H9 (cell line): ENCODE results near the gene HSPB2. TPM values are rescaled to one million over a fixed set of nuclear protein-coding genes. Genes with fewer than 3 reads are reported as not detected.

Experiments used
- DNase-seq: peaks from one replicate; pipeline ENCODE4 v3.0.0-alpha.2; 2017
- H2AFZ ChIP-seq: one replicate; pipeline ENCODE4 v1.6.1; 2013; ENCODE audit warnings: mild to moderate bottlenecking, low read length, control low read depth, moderate library complexity
- H2AK5ac ChIP-seq: 2 replicates; pipeline ENCODE4 v1.6.1; 2013; ENCODE audit warnings: low read length, control low read depth, mixed read lengths; ENCODE audit not compliant: insufficient read length
- H2BK120ac ChIP-seq: one replicate; pipeline ENCODE4 v1.6.1; 2013; ENCODE audit warnings: low read depth, mild to moderate bottlenecking, low read length, control low read depth, inconsistent platforms; ENCODE audit not compliant: poor library complexity, severe bottlenecking
- H2BK12ac ChIP-seq: 2 replicates; pipeline ENCODE4 v1.6.1; 2013; ENCODE audit warnings: low read length, control low read depth, mixed read lengths, low read depth; ENCODE audit not compliant: insufficient read length
- H2BK15ac ChIP-seq: 2 replicates; pipeline ENCODE4 v1.6.1; 2013; ENCODE audit warnings: low read depth, low read length, control low read depth
- H2BK20ac ChIP-seq: one replicate; pipeline ENCODE4 v1.6.1; 2013; ENCODE audit warnings: low read depth, mild to moderate bottlenecking, low read length, control low read depth, inconsistent platforms; ENCODE audit not compliant: poor library complexity, severe bottlenecking
- H2BK5ac ChIP-seq: 2 replicates; pipeline ENCODE4 v1.6.1; 2013; ENCODE audit warnings: low read length, control low read depth, mixed read lengths; ENCODE audit not compliant: insufficient read length
- H3K14ac ChIP-seq: 2 replicates; pipeline ENCODE4 v1.6.1; 2013; ENCODE audit warnings: low read length, control low read depth; ENCODE audit not compliant: insufficient read depth
- H3K18ac ChIP-seq: 2 replicates; pipeline ENCODE4 v1.6.1; 2013; ENCODE audit warnings: low read depth, mild to moderate bottlenecking, mixed read lengths, low read length, control low read depth; ENCODE audit not compliant: insufficient read length
- H3K23ac ChIP-seq: 2 replicates; pipeline ENCODE4 v1.6.1; 2013; ENCODE audit warnings: low read length, control low read depth, mixed read lengths, low read depth; ENCODE audit not compliant: insufficient read length
- H3K23me2 ChIP-seq: 2 replicates; pipeline ENCODE4 v1.6.1; 2013; ENCODE audit warnings: low read depth, mild to moderate bottlenecking, mixed read lengths, low read length, control low read depth; ENCODE audit not compliant: insufficient read length, poor library complexity, severe bottlenecking
- H3K27ac ChIP-seq: 2 replicates; pipeline ENCODE4 v1.5.1; 2013; ENCODE audit warnings: low read length, control low read depth, mixed read lengths, low read depth; ENCODE audit not compliant: insufficient read length
- H3K27me3 ChIP-seq: 2 replicates; pipeline ENCODE4 v1.6.1; 2013; ENCODE audit warnings: low read length, control low read depth, inconsistent platforms; ENCODE audit not compliant: insufficient read depth
- H3K4ac ChIP-seq: 2 replicates; pipeline ENCODE4 v1.6.1; 2013; ENCODE audit warnings: low read depth, mild to moderate bottlenecking, control low read depth, inconsistent platforms, low read length, moderate library complexity
- H3K4me1 ChIP-seq: 2 replicates; pipeline ENCODE4 v1.6.1; 2013; ENCODE audit warnings: low read length, control low read depth, inconsistent platforms; ENCODE audit not compliant: insufficient read depth
- H3K4me2 ChIP-seq: 2 replicates; pipeline ENCODE4 v1.6.1; 2013; ENCODE audit warnings: low read length, control low read depth, mixed read lengths; ENCODE audit not compliant: insufficient read length, insufficient read depth
- H3K56ac ChIP-seq: 2 replicates; pipeline ENCODE4 v1.6.1; 2013; ENCODE audit warnings: low read depth, mild to moderate bottlenecking, mixed read lengths, low read length, control low read depth; ENCODE audit not compliant: insufficient read length
- H3K79me1 ChIP-seq: 2 replicates; pipeline ENCODE4 v1.6.1; 2013; ENCODE audit warnings: low read depth, mild to moderate bottlenecking, moderate library complexity, low read length, control low read depth, inconsistent platforms; ENCODE audit not compliant: insufficient read depth, poor library complexity, severe bottlenecking
- H3K79me2 ChIP-seq: 2 replicates; pipeline ENCODE4 v1.6.1; 2013; ENCODE audit warnings: low read length, control low read depth, inconsistent platforms; ENCODE audit not compliant: insufficient read depth
- H3K9ac ChIP-seq: 2 replicates; pipeline ENCODE4 v1.6.1; 2013; ENCODE audit warnings: low read length, control low read depth, mixed read lengths; ENCODE audit not compliant: insufficient read length; ENCODE audit errors: extremely low read depth
- H3K9me3 ChIP-seq: one replicate; pipeline ENCODE4 v1.6.1; 2013; ENCODE audit warnings: low read depth, low read length, inconsistent platforms; ENCODE audit not compliant: control insufficient read depth
- H3T11ph ChIP-seq: one replicate; pipeline ENCODE4 v1.6.1; 2013; ENCODE audit warnings: mild to moderate bottlenecking, low read length, control low read depth, inconsistent platforms
- H4K20me1 ChIP-seq: one replicate; pipeline ENCODE4 v1.6.1; 2013; ENCODE audit not compliant: control insufficient read depth, insufficient read length, insufficient read depth
- H4K5ac ChIP-seq: 2 replicates; pipeline ENCODE4 v1.6.1; 2013; ENCODE audit warnings: low read depth, mild to moderate bottlenecking, mixed read lengths, low read length, control low read depth; ENCODE audit not compliant: insufficient read length
- H4K8ac ChIP-seq: replicated peaks from 2 replicates; pipeline ENCODE4 v1.6.1; 2013; ENCODE audit warnings: low read length, control low read depth, mixed read lengths, low read depth; ENCODE audit not compliant: insufficient read length
- H4K91ac ChIP-seq: 2 replicates; pipeline ENCODE4 v1.6.1; 2013; ENCODE audit warnings: low read depth, mild to moderate bottlenecking, moderate library complexity, mixed read lengths, low read length, control low read depth; ENCODE audit not compliant: insufficient read length
- H3K27ac Mint-ChIP-seq, 3 experiments: 2 replicates in 2 of 3; 3 replicates in 1 of 3; pipeline ENCODE4 v1.8.0; 2020 to 2021; ENCODE audit warnings: mixed read lengths in 3 of 3, mild to moderate bottlenecking in 1 of 3, moderate library complexity in 1 of 3
- H3K27me3 Mint-ChIP-seq: 2 replicates; pipeline ENCODE4 v1.8.0; 2021; ENCODE audit warnings: low read depth, mild to moderate bottlenecking, moderate library complexity, mixed read lengths
- H3K36me3 Mint-ChIP-seq, 3 experiments: 2 replicates in 2 of 3; 3 replicates in 1 of 3; pipeline ENCODE4 v1.8.0; 2020 to 2021; ENCODE audit warnings: low read depth in 3 of 3, mixed read lengths in 3 of 3; ENCODE audit not compliant: insufficient read depth in 1 of 3
- H3K4me1 Mint-ChIP-seq, 2 experiments: 2 replicates each; pipeline ENCODE4 v1.8.0; 2020; ENCODE audit warnings: mixed read lengths in 2 of 2
- H3K4me3 Mint-ChIP-seq, 2 experiments: 2 replicates in 1 of 2; 3 replicates in 1 of 2; pipeline ENCODE4 v1.8.0; 2020 to 2021; ENCODE audit warnings: mild to moderate bottlenecking in 2 of 2, mixed read lengths in 2 of 2, moderate library complexity in 1 of 2
- H3K9me3 Mint-ChIP-seq, 2 experiments: 2 replicates in 1 of 2; 3 replicates in 1 of 2; pipeline ENCODE4 v1.8.0; 2020; ENCODE audit warnings: mild to moderate bottlenecking in 2 of 2, mixed read lengths in 2 of 2, moderate library complexity in 1 of 2
- CTCF ChIP-seq: fragments of 200-600 bp; sonication (generic); conservative IDR thresholded peaks from 3 replicates; pipeline ENCODE4 v1.8.0; 2021; ENCODE audit warnings: antibody characterized with exemption, mild to moderate bottlenecking
- WGBS: extraction: QIAGEN DNeasy Blood & Tissue Kit; methylation state at CpG from one replicate; pipeline ENCODE4 v1.1.7; 2013; ENCODE audit warnings: missing lambda C conversion rate, low lambda C conversion rate, mixed read lengths; ENCODE audit not compliant: insufficient read length; ENCODE audit errors: extremely low coverage; 5-methylcytosine and 5-hydroxymethylcytosine counted together
- total RNA-seq: library from RNA; stranded (reverse); gene quantifications from 2 replicates; pipeline ENCODE4 v1.2.1, GENCODE V29; 2021

The HSPB2 gene
- total RNA-seq, 1 experiment from 2014 or later, result 0.22 TPM

GRCh38 chr11:111906680-111907079 lies 5.9 kb upstream of the HSPB2 start:
- no peak overlapping the region for H4K91ac ChIP-seq
- no peaks in the 10 kb centered on the region for H3K4me1 ChIP-seq
- no peak overlapping the region for H3K9ac ChIP-seq
- H2AK5ac ChIP-seq, result no peak overlapping the region
- Mint-ChIP-seq H3K4me3 (no peak overlapping the region), H3K27ac (no peak overlapping the region), H3K27me3 (no peaks in the 10 kb centered on the region), H3K4me1 (peaks cover 9 to 15% of the 10 kb centered on the region in 2 experiments), H3K36me3 (no peaks in the 10 kb centered on the region; a peak in 1 of 7 replicates), H3K9me3 (0 out of 5 replicates have a peak, but pooled peaks cover 0 to 2% of the 10 kb centered on the region in 2 experiments)
- no peaks in the 10 kb centered on the region for H3K23me2 ChIP-seq
- no peak overlapping the region for H3K18ac ChIP-seq
- no peaks in the 10 kb centered on the region for H3K27me3 ChIP-seq
- H3K14ac ChIP-seq, result no peak overlapping the region
- H2BK15ac ChIP-seq, result no peak overlapping the region
- H2BK120ac ChIP-seq, result no peak overlapping the region
- H4K20me1 ChIP-seq, result no peaks in the 10 kb centered on the region
- H3K23ac ChIP-seq, result no peak overlapping the region
- H3K4ac ChIP-seq, result no peak overlapping the region
- H3K4me2 ChIP-seq, result no peak overlapping the region
- no peak overlapping the region for H2AFZ ChIP-seq
- H3T11ph ChIP-seq, result no peak overlapping the region
- no peak overlapping the region for H3K27ac ChIP-seq
- no peak overlapping the region for H2BK5ac ChIP-seq
- no CpG with 5 or more reads among the region's 1 CpG for WGBS
- H3K79me1 ChIP-seq, result no peaks in the 10 kb centered on the region
- no peak overlapping the region for H3K56ac ChIP-seq
- no peaks in the 10 kb centered on the region for H3K9me3 ChIP-seq
- TF ChIP-seq CTCF, result no peak
- DNase-seq, result no peak
- no peak overlapping the region for H4K8ac ChIP-seq
- H2BK12ac ChIP-seq, result no peak overlapping the region
- no peak overlapping the region for H2BK20ac ChIP-seq
- H4K5ac ChIP-seq, result no peak overlapping the region
- H3K79me2 ChIP-seq, result no peaks in the 10 kb centered on the region
